ENCODE data around the gene RIMS4. TPM values are rescaled to one million over a fixed set of nuclear protein-coding genes. Genes with fewer than 3 reads are reported as not detected.
"Not testable (repeated sequence)": the region's sequence is repeated elsewhere in the genome, so short reads cannot be mapped to it uniquely, and the experiment has no call there.

The RIMS4 gene
- total RNA-seq, 1 donor from 2014 or later: not detected

GRCh38 chr20:44830995-44831394 lies 20.6 kb upstream of the RIMS4 start:
- intact Hi-C loops (cut with micrococcal nuclease): no loop called here

- intact Hi-C loops (cut with micrococcal nuclease): no loop called here
These were observed 20.2 kb upstream of the RIMS4 start for GRCh38 chr20:44830523-44830922.

- intact Hi-C loops (cut with micrococcal nuclease): no loop called here
These were observed 19.3 kb upstream of the RIMS4 start for GRCh38 chr20:44829688-44830087.

- intact Hi-C loops (cut with micrococcal nuclease): no loop called here
These were observed 18.3 kb upstream of the RIMS4 start for GRCh38 chr20:44828640-44829039.

- intact Hi-C loops (cut with micrococcal nuclease): no loop called here
These were observed 17.1 kb upstream of the RIMS4 start for GRCh38 chr20:44827401-44827800.

GRCh38 chr20:44821576-44821975 lies 11.2 kb upstream of the RIMS4 start:
- intact Hi-C loops (cut with micrococcal nuclease): not testable (repeated sequence)

- intact Hi-C loops (cut with micrococcal nuclease): no loop called here
These were observed 9.6 kb upstream of the RIMS4 start for GRCh38 chr20:44819936-44820335.

GRCh38 chr20:44817143-44817910 lies 7.0 kb upstream of the RIMS4 start:
- intact Hi-C loops (cut with micrococcal nuclease): no loop called here

GRCh38 chr20:44814937-44815336 lies 4.6 kb upstream of the RIMS4 start:
- intact Hi-C loops (cut with micrococcal nuclease): no loop called here

- intact Hi-C loops (cut with micrococcal nuclease): no loop called here
These were observed 872 bp upstream of the RIMS4 start for GRCh38 chr20:44811150-44811685.

- intact Hi-C loops (cut with micrococcal nuclease): no loop called here
These were observed 320 bp downstream of the RIMS4 start for GRCh38 chr20:44810061-44810390.

- intact Hi-C loops (cut with micrococcal nuclease): no loop called here
These were observed 826 bp downstream of the RIMS4 start for GRCh38 chr20:44809380-44810060.

- intact Hi-C loops (cut with micrococcal nuclease): no loop called here
These were observed 2.7 kb downstream of the RIMS4 start for GRCh38 chr20:44807684-44808056.

- intact Hi-C loops (cut with micrococcal nuclease): no loop called here
These were observed 3.2 kb downstream of the RIMS4 start for GRCh38 chr20:44807051-44807683.

- intact Hi-C loops (cut with micrococcal nuclease): no loop called here
These were observed 4.2 kb downstream of the RIMS4 start for GRCh38 chr20:44805979-44806620.

- intact Hi-C loops (cut with micrococcal nuclease): no loop called here
These were observed 4.9 kb downstream of the RIMS4 start for GRCh38 chr20:44805335-44805978.

GRCh38 chr20:44803383-44803941 lies 6.9 kb downstream of the RIMS4 start:
- intact Hi-C loops (cut with micrococcal nuclease): no loop called here

GRCh38 chr20:44802702-44803101 lies 7.6 kb downstream of the RIMS4 start:
- intact Hi-C loops (cut with micrococcal nuclease): no loop called here

GRCh38 chr20:44800391-44801046 lies 9.8 kb downstream of the RIMS4 start:
- intact Hi-C loops (cut with micrococcal nuclease): loop anchor here (2.0 kb wide), 1 partner anchor 66 kb away; no protein-coding TSS in a partner anchor

- intact Hi-C loops (cut with micrococcal nuclease): loop anchor here (2.0 kb wide), 1 partner anchor 67 kb away; no protein-coding TSS in a partner anchor
These were observed 10.7 kb downstream of the RIMS4 start for GRCh38 chr20:44799691-44800090.

Data from T-helper 2 cell treated with Interferon-gamma antibody and Interleukin-4, amounts not matched to agents 100 ng/mL and 5 ng/mL, for 36 hours (primary cell).